ENCODE results near the gene ZC3H10.

DNA sequence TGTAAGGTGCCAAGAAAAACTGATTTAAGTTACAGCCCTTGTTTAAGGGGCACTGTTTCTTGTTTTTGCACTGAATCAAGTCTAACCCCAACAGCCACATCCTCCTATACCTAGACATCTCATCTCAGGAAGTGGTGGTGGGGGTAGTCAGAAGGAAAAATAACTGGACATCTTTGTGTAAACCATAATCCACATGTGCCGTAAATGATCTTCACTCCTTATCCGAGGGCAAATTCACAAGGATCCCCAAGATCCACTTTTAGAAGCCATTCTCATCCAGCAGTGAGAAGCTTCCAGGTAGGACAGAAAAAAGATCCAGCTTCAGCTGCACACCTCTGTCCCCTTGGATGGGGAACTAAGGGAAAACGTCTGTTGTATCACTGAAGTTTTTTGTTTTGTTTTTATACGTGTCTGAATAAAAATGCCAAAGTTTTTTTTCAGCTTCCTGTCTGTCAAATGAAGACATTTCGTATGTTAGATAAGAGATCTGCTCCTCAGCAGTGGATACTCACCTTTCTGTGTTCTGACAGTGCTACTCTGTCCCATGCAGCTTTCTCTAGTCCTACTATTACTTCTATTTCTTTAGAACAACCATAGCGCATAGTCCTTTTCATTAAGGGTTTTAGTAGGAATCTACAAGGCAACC, 14.9 kb upstream of the ZC3H10 start:
- no peak for TF ChIP-seq SP1 (IDR thresholded peaks at IDR 0.05)
- no peak for TF ChIP-seq ELF4 (IDR thresholded peaks at IDR 0.05)
- TF ChIP-seq, protein P1, sequence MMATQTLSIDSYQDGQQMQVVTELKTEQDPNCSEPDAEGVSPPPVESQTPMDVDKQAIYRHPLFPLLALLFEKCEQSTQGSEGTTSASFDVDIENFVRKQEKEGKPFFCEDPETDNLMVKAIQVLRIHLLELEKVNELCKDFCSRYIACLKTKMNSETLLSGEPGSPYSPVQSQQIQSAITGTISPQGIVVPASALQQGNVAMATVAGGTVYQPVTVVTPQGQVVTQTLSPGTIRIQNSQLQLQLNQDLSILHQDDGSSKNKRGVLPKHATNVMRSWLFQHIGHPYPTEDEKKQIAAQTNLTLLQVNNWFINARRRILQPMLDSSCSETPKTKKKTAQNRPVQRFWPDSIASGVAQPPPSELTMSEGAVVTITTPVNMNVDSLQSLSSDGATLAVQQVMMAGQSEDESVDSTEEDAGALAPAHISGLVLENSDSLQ (IDR thresholded peaks at IDR 0.05), result no peak
- TF ChIP-seq ARNT (IDR thresholded peaks at IDR 0.05), result no peak
- TF ChIP-seq FOXA1 (IDR thresholded peaks at IDR 0.05), result no peak
- no peak for TF ChIP-seq TARDBP (IDR thresholded peaks at IDR 0.05)
- no peak for TF ChIP-seq ZNF384 (IDR thresholded peaks at IDR 0.05)
- no peak for TF ChIP-seq SUZ12 (IDR thresholded peaks at IDR 0.05)
- no peak for TF ChIP-seq FOXM1 (IDR thresholded peaks at IDR 0.05; ENCODE audit: borderline replicate concordance)

All from HEK293T (cell line).